Tibial nerve (tissue), 4 donors: ENCODE data around the gene LRRC15. TPM values are rescaled to one million over a fixed set of nuclear protein-coding genes. Genes with fewer than 3 reads are reported as not detected.

Source experiments
- DNase-seq, 2 donors: peaks; one replicate each; pipeline ENCODE4 v3.0.0-alpha.2; 2019; ENCODE audit warnings: low spot score in 2 of 2
- H3K27ac ChIP-seq, 4 donors: fragments of 200-600 bp; sonication (generic) in 3 of 4; one replicate each; pipeline ENCODE4 v1.5.1; 2017 to 2019; ENCODE audit warnings: mild to moderate bottlenecking in 1 of 4
- H3K27me3 ChIP-seq, 2 donors: fragments of 200-600 bp; sonication (generic) in 1 of 2; one replicate each; pipeline versions ENCODE4 v1.5.1 to v1.6.0; 2017 to 2019
- H3K36me3 ChIP-seq, 3 donors: fragments of 200-600 bp; sonication (generic); one replicate each; pipeline ENCODE4 v1.5.1; 2018 to 2019
- H3K4me1 ChIP-seq, 4 donors: fragments of 200-600 bp; sonication (generic) in 3 of 4; one replicate each; pipeline ENCODE4 v1.5.1; 2017 to 2019
- H3K4me3 ChIP-seq, 4 donors: fragments of 200-600 bp; sonication (generic) in 3 of 4; one replicate each; pipeline ENCODE4 v1.5.1; 2017 to 2019; ENCODE audit warnings: mild to moderate bottlenecking in 1 of 4, moderate library complexity in 1 of 4
- H3K9me3 ChIP-seq, 4 donors: fragments of 200-600 bp; sonication (generic) in 3 of 4; one replicate each; pipeline ENCODE4 v1.5.1; 2017 to 2019
- EP300 ChIP-seq, 2 donors: sonication (generic); formaldehyde crosslinking; IDR thresholded peaks; one replicate each; pipeline ENCODE4 v1.6.1; 2017; ENCODE audit warnings: antibody characterized with exemption in 2 of 2, mild to moderate bottlenecking in 1 of 2
- POLR2A ChIP-seq, 2 donors: fragments of 450-650 bp; IDR thresholded peaks; one replicate each; pipeline ENCODE4 v1.6.1; 2017; ENCODE audit warnings: antibody characterized with exemption in 2 of 2, mild to moderate bottlenecking in 2 of 2, moderate library complexity in 2 of 2
- WGBS, 2 donors: methylation state at CpG; one replicate each; pipeline ENCODE4 v1.1.5; 2018; 5-methylcytosine and 5-hydroxymethylcytosine counted together
- total RNA-seq, 4 donors: library from RNA; depleted of rRNA; stranded (reverse); fragments of >200 nt; gene quantifications; one replicate each; pipeline ENCODE4 v1.1.0, GENCODE V29; 2016
- TF ChIP-seq, protein P1 (sequence below), 5 experiments: fragments of 200-600 bp in 3 of 5; fragments of 450-650 bp in 2 of 5; sonication (generic) in 3 of 5; IDR thresholded peaks; one replicate each; pipeline ENCODE4 v1.5.1; 2016 to 2019; ENCODE audit warnings: antibody characterized with exemption in 5 of 5, mild to moderate bottlenecking in 3 of 5, moderate library complexity in 2 of 5

The LRRC15 gene
- total RNA-seq, 4 donors from 2014 or later: not detected

- Histone ChIP-seq H3K4me3 (no peak overlapping the region), H3K27me3 (peaks cover 0 to 15% of the 10 kb centered on the region in 2 donors), H3K9me3 (peaks cover 0 to 10% (median 0%) of the 10 kb centered on the region in 4 donors), H3K4me1 (peaks cover 0 to 10% (median 3%) of the 10 kb centered on the region in 4 donors), H3K27ac (no peak overlapping the region), H3K36me3 (no peaks in the 10 kb centered on the region)
- 82 to 85% methylated on average over 17 to 18 of the region's 18 CpGs for WGBS, 2 donors
- TF ChIP-seq EP300 (IDR thresholded peaks at IDR 0.05) (no peak), POLR2A (IDR thresholded peaks at IDR 0.05) (no peak)
- TF ChIP-seq, protein P1, sequence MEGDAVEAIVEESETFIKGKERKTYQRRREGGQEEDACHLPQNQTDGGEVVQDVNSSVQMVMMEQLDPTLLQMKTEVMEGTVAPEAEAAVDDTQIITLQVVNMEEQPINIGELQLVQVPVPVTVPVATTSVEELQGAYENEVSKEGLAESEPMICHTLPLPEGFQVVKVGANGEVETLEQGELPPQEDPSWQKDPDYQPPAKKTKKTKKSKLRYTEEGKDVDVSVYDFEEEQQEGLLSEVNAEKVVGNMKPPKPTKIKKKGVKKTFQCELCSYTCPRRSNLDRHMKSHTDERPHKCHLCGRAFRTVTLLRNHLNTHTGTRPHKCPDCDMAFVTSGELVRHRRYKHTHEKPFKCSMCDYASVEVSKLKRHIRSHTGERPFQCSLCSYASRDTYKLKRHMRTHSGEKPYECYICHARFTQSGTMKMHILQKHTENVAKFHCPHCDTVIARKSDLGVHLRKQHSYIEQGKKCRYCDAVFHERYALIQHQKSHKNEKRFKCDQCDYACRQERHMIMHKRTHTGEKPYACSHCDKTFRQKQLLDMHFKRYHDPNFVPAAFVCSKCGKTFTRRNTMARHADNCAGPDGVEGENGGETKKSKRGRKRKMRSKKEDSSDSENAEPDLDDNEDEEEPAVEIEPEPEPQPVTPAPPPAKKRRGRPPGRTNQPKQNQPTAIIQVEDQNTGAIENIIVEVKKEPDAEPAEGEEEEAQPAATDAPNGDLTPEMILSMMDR (IDR thresholded peaks at IDR 0.05): no peak
- no peak for DNase-seq
Observed at GRCh38 chr3:194322678-194323211, 46.8 kb downstream of the LRRC15 start.

DNA sequence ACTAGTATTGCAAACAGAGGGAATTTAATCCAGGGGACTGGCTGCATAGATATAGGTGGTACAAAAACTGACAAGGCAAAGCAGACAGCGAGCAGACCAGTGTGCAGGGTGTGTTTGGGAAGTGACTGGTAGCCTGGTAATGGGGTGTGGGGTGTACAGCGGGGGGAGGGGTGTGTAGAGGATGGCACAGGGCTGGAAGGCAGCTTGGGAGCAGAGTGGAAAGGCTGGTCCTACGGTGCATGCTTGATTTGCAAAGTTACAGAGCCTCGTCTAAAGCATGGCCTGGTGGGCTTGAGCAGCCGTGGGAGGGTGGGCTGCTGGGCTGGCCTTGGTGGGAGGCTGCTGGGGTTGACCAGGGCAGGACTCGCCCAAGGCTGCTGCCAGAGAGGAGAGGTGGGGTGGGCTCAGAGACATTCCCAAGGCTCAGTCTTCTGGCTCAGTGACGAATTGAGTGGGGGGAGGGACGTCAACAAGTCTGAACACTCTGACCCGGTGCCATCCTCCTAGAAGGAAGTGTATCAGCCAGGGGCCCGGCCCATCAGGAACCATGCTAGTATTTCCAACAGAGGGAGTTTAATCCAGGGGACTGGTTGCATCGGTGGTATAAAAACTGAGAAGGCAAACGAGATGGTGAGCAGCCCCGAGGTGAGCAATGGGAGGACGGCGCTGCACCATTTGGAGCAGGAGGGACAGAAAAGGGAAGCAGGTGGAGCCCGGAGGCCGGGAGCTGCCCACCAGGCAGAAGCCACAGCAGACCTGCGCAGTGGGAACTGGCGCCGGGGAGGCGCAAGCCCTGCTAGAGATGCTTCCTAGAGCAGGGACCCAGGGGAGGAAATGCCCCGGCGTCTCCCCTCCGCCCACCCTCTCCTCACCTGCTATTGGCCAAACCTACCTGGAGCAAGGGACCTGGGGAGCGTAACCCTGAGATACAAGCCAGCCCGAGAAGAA lies 47.6 kb downstream of the LRRC15 start:
- Histone ChIP-seq H3K4me3 (no peak overlapping the region), H3K36me3 (no peaks in the 10 kb centered on the region), H3K27me3 (peaks cover 0 to 15% of the 10 kb centered on the region in 2 donors), H3K9me3 (peaks cover 0 to 10% (median 0%) of the 10 kb centered on the region in 4 donors), H3K27ac (no peak overlapping the region), H3K4me1 (peaks cover 0 to 10% (median 3%) of the 10 kb centered on the region in 4 donors)
- DNase-seq: no peak
- WGBS, 2 donors: 75 to 86% methylated on average over 26 of the region's 26 CpGs
- TF ChIP-seq POLR2A (IDR thresholded peaks at IDR 0.05) (no peak), EP300 (IDR thresholded peaks at IDR 0.05) (no peak)
- TF ChIP-seq, protein P1 (IDR thresholded peaks at IDR 0.05): no peak

DNA sequence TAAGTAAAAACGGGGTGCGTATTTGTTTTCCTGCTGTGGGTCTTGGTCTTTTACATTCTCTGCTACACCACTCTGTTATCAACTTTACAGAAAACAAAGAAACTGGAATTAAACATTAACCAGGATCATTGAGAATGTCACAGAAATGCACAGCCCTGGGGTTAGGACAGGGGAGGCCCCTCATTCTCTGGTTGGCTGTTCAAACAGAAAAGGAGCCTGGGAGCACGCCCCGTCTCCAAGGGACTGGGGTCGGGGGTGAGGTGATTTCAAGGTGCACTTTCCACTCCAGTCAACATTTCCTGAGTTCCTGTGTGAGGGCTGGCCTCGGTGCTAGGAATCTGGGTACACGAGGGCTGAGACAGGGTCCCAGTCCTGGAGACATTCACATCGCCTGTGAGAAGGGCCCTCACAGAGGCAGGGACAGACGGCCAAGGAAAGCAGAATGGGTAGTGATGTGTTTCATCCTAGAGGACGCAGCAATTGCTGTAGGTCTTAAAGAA lies 48.7 kb downstream of the LRRC15 start:
- H3K9me3 ChIP-seq: peaks cover 0 to 10% (median 0%) of the 10 kb centered on the region in 4 donors
- whole genome bisulfite sequencing, 2 donors: 73 to 77% methylated on average over 10 of the region's 10 CpGs
- H3K27ac ChIP-seq: no peak overlapping the region
- H3K4me3 ChIP-seq: no peak overlapping the region
- no peaks in the 10 kb centered on the region for H3K36me3 ChIP-seq
- DNase-seq: no peak
- TF ChIP-seq POLR2A (IDR thresholded peaks at IDR 0.05): no peak
- TF ChIP-seq, protein P1 (IDR thresholded peaks at IDR 0.05): no peak
- peaks cover 0 to 8% of the 10 kb centered on the region in 2 donors for H3K27me3 ChIP-seq
- peaks cover 0 to 17% (median 8%) of the 10 kb centered on the region in 4 donors for H3K4me1 ChIP-seq

DNA sequence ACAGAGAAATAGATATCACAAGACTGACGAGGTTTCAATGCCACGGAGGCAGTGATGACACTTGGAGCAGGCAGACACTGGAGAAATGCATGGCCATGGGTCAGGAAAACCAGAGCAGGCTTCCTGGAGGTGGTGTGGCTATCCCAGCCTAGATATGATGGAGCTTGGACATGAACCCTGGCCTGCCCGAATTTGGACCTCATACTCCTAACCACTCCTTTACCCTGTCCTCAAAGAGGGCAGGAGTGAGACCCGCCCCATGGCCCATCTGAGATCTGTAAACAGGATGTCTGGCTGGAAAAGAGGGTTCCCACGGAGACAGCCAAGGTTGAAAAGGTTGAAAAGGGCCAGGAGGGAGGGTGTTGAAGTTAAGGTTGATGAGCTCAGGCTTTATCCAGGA lies 49.4 kb downstream of the LRRC15 start:
- Histone ChIP-seq H3K9me3 (peaks cover 0 to 10% (median 0%) of the 10 kb centered on the region in 4 donors), H3K4me3 (no peak overlapping the region), H3K27ac (no peak overlapping the region), H3K4me1 (peaks cover 0 to 22% (median 14%) of the 10 kb centered on the region in 4 donors), H3K36me3 (no peaks in the 10 kb centered on the region), H3K27me3 (peaks cover 0 to 3% of the 10 kb centered on the region in 2 donors)
- DNase-seq: no peak
- WGBS, 2 donors: 71 to 86% methylated on average over 5 of the region's 5 CpGs
- TF ChIP-seq EP300 (IDR thresholded peaks at IDR 0.05): no peak
- no peak for TF ChIP-seq POLR2A (IDR thresholded peaks at IDR 0.05)
- TF ChIP-seq, protein P1 (IDR thresholded peaks at IDR 0.05): no peak
